ENCODE measurements around the gene ZNF750.

- TF ChIP-seq CTCF (IDR thresholded peaks at IDR 0.05) (no peak), POLR2A (IDR thresholded peaks at IDR 0.05) (no peak)
These were observed 42.3 kb upstream of the ZNF750 start for GRCh38 chr17:82881900-82882714.
